Measurements from ENCODE around the gene CXCR5.

The CXCR5 gene

DNA sequence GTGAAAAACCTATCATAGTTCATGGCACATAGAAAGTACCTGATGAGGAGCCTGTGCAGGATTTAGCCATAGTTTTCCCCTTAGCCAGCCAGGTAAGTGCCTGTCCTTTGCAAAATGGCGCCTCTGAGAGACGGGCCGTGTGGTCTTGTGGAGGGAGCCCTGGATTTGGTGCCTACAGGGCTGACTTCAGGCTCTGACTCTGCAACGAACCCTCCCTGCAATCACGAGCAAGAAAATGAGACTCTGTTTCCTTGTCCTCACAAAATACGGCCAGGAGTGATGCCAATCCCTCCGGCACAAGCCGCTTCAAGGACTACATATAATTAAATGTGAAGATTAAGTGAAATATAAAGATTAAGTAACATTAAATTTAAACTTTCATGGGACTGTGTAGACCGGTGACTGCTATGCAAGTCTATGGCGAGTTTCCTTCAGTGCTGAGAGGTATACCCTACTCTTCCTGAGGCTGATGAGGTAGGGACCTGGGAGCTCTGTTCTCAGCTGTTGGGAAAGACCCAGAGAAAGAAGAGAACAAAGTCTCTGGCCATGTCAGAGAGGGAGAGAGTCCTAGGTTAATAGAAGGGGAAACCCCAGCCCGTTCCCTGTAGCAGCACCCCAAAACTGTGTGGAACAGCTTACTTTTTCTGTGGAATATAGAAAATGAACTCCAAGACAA is 6.1 kb upstream of the CXCR5 start:
- DNase-seq, result no peak

- DNase-seq, result no peak
Observed at GRCh38 chr11:118878163-118878563, 5.5 kb upstream of the CXCR5 start.

- DNase-seq, result no peak
Observed at GRCh38 chr11:118881228-118881627, 2.5 kb upstream of the CXCR5 start.

DNA sequence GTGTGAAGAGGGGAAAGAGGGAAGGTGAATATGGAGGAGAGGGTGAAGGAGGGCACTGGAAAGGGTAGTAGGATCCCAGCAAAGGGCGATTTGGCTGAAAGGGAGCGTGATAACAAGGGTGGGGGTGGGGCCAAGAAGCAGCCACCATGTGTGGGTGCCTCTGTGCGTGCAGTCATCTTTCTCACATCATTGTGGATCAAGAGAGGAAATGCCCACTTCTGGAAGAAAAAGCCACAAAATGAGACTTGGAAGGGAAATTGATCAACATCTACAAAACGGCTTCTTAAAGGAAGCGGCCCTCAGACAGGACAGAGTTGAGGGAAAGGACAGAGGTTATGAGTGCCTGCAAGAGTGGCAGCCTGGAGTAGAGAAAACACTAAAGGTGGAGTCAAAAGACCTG is 1.2 kb upstream of the CXCR5 start:
- DNase-seq, result no peak

- DNase-seq, result no peak
Observed at GRCh38 chr11:118883004-118883367, 706 bp upstream of the CXCR5 start.

DNA sequence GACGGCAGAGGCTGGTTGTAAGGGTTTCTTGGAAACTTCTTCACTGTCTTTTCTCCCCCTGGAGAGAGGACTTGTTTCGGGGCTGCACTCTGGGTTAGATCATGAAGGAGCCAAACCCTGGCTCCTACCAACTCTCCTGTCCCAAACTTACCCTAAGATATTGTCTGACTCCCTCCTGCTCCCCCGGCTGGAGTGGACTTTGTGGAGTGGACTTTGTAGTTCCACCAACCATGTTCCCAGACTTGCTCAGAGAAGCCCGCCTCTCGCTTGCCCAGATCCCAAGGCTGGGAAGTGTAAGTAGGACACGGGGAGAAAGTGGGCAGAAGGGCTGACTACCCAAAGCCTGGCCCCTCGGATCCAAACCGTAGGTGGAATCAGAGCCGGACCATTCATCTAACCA is 1.2 kb downstream of the CXCR5 start:
- no peak for DNase-seq

GRCh38 chr11:118885319-118885718 is 1.6 kb downstream of the CXCR5 start:
- DNase-seq, result no peak

GRCh38 chr11:118885831-118886565 is 2.3 kb downstream of the CXCR5 start:
- no peak for DNase-seq

DNA sequence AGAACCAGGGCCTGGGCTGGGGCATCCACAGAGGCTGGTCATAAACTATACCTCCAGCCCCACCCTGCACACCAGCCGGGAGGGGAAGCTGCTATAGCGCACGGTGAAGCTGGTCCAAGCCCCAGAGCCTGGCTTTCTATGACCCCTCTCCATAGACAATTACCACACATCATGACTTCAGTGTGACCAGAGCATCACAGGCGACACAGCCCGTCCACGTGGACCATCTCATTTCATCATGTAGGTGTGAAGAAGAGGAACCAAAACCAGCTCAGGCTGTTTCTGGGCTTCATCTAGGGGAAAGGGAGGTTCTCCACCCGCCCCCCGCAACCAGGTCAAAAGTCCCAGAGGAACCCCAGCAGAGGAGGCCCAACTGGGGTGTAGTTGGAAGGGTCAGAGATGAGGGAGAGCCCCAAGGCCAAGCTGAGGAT is 3.0 kb downstream of the CXCR5 start:
- DNase-seq, result peak; percentile 62

DNA sequence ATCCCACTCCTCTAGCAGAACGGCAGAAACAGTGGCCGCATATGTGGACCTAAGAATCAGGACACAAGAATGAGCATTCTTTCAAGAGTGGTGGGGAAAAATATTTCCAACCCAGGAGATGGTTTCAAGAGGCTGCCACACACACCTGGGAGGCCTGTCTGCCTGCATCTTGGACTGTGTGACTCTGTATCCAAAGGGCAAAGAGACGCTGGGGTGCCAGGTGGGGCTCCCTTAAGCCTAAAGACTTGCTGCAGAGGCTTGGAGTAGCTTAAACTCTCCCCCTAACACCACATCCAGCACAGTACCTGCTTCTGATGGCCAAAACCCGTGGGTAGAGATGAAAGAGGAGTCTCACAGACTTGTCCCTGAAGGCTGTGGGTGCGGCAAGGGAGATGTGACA is 3.5 kb downstream of the CXCR5 start:
- DNase-seq, result no peak

DNA sequence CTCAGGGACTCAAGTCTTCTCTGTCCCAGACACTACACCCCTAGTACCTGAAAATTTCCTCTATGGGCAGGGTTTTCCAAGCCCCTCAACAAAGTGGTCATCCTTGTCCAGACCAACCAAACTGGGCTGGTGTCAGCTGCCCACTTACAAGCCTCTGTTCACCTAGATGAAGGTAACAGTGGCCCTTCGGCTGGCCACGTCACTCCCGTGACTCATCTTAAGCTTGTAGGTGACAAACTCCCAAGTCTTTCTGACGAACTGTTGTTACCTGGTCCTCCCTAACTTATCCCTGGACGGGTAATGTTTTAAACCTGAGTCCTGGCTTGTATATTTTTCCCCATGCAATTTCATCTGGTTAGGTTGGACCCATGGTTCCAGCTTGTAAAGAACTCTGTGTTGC is 4.7 kb downstream of the CXCR5 start:
- no peak for DNase-seq

GRCh38 chr11:118889797-118890196 is 6.1 kb downstream of the CXCR5 start:
- DNase-seq, result no peak

- peak; percentile 76 for DNase-seq
Observed at GRCh38 chr11:118892514-118892913, 8.8 kb downstream of the CXCR5 start.

GRCh38 chr11:118892964-118893363 is 9.3 kb downstream of the CXCR5 start:
- DNase-seq, result no peak

- DNase-seq, result peak; percentile 13
Observed at GRCh38 chr11:118893662-118894061, 10.0 kb downstream of the CXCR5 start.

- DNase-seq, result peak; percentile 16
Observed at GRCh38 chr11:118894192-118894591, 10.5 kb downstream of the CXCR5 start.

GRCh38 chr11:118895093-118896039 is 11.7 kb downstream of the CXCR5 start:
- peak; percentile 78 for DNase-seq

DNA sequence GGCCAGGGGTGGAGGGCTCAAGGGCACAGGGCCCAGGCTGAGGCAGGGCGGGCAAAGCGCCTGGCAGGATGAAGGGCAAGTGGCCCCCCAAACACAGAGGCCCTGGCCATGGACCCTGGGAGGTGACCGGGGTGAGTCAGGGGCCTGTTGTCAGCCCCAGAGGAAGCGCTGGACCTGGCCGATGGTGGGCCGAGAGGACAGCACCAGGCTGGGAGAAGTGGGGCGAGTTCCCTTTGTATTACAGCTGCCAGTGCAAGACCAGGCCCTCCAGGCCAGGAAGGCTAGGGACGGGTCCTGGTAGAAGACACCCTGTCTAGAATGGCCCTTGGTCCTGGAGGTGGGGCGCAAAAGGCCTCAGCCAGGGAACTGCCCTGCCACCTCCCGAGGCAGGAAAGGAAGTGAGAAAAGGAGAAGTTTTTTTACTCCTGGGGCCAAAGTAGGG is 12.8 kb downstream of the CXCR5 start:
- peak; percentile 40 for DNase-seq

GRCh38 chr11:118896921-118897591 is 13.4 kb downstream of the CXCR5 start:
- peak; percentile 15 for DNase-seq

DNA sequence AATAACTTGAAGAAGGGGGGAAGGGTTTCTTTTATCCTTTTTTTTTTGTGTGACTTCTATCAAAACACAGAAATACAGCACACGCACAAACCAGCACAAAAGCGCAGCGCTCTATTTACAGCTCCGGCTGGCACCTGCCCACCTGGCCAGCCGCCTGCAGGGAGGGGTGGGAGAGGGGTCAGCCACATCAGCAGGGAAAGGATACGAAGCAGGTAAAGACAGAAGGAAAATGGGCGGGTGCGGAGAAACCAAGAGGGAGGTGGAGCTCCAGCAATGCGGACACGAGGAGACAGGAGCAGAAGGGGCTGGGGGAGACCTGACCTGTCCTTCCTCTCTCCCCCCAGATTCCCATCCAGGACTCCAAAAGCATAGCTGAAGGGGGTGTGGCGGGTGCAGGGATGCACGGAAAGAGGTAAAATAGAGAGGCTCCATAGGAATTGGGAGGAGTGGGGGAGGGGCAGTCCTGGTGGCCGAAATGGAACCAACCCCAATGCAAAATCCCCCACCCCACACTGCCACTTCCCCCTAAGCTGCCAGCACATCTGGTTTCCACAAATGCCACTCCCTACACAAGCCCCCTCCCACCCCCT is 14.1 kb downstream of the CXCR5 start:
- peak; percentile 14 for DNase-seq

DNA sequence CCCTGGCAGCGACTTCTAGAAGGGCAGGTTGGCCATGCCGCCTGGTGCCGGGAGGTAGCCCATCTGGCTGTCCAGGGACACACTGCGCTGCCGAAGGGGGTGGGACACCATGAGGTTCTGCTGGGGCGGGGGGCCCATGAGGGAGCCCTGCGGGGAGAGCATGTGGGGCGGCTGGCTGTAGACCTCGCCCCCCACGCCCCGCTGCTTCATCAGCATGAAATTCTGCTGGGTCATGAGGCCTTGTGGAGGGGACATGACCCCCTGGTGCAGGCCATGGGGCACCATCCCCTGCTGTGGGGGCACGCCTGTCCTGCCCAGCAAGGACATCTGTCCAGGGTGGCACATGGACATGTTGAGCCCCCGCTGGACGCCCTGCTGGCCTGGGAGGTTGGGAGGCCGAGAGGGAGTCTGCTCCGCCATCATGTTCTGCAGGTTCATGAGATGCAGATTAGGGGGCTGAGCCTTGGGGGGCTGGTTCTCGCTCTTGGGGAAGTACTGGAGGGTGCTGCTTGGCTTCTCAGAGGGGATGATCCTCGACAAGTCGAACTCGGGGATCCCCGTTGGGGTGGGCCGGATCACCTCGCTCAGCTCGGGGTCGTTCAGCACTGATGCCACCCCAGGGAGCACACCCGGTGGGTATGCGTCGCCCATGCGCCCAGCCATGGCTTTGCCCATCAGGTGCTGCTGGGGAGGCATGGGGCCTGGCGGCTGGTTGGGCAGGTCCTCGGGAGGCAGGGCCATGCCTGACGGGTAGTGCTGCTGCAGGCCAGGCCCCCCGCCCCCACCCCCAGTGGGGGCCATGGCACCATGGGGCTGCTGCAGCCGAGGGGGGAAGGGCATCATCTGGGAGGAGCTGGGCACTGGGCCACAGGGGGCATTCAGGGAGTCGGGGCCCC is 15.0 kb downstream of the CXCR5 start:
- no peak for DNase-seq

Measured in CD4-positive, alpha-beta T cell treated with Interleukin-15 for 1 hour (primary cell).